Dorsolateral prefrontal cortex (tissue), 118 donors: Measurements from ENCODE around the gene TAS2R43. TPM values are rescaled to one million over a fixed set of nuclear protein-coding genes. Genes with fewer than 3 reads are reported as not detected.

Source experiments
- total RNA-seq, 120 experiments: library from RNA; stranded (reverse); gene quantifications; one replicate each; pipeline versions ENCODE4 v1.2.3 to v1.2.4, GENCODE V29; 2022

Gene TAS2R43
- total RNA-seq, 120 experiments from 2014 or later: 0.53 to 6.1 (median 2.2) TPM; not detected in 23

Other genes with a start within 250 kb of the TAS2R43 start
- gene PRR4, start 242.8 kb downstream of the TAS2R43 start, total RNA-seq: 10 to 100 TPM in 108 of 120 experiments, 1 to 10 TPM in 12; 6.8 to 30.6 (median 14.5) TPM
- 10 to 100 TPM; 20.3 to 65.2 (median 42.4) TPM for gene PRH1, start 208.1 kb downstream of the TAS2R43 start, total RNA-seq
- gene TAS2R13, start 182.8 kb downstream of the TAS2R43 start, total RNA-seq: 10 to 100 TPM in 1 of 120 experiments, 1 to 10 TPM in 119; 2.8 to 10.0 (median 6.1) TPM
- gene PRH2, start 163.1 kb downstream of the TAS2R43 start, total RNA-seq: 1 to 10 TPM in 9 of 120 experiments, under 1 TPM in 3, not detected in 108; 0.72 to 2.4 (median 1.2) TPM
- gene TAS2R14, start 153.1 kb downstream of the TAS2R43 start, total RNA-seq: 10 to 100 TPM in 12 of 120 experiments, 1 to 10 TPM in 108; 4.2 to 12.7 (median 7.6) TPM
- gene TAS2R50, start 105.4 kb downstream of the TAS2R43 start, total RNA-seq: 1 to 10 TPM; 1.8 to 8.5 (median 4.8) TPM
- 10 to 100 TPM in 1 of 120 experiments, 1 to 10 TPM in 119; 2.4 to 11.1 (median 5.8) TPM for gene TAS2R20, start 94.0 kb downstream of the TAS2R43 start, total RNA-seq
- gene TAS2R19, start 69.7 kb downstream of the TAS2R43 start, total RNA-seq: 10 to 100 TPM in 43 of 120 experiments, 1 to 10 TPM in 77; 3.9 to 16.8 (median 9.2) TPM
- gene TAS2R31, start 60.9 kb downstream of the TAS2R43 start, total RNA-seq: 10 to 100 TPM in 29 of 120 experiments, 1 to 10 TPM in 91; 4.2 to 14.9 (median 8.3) TPM
- 1 to 10 TPM in 117 of 120 experiments, under 1 TPM in 3; 0.58 to 5.9 (median 2.9) TPM for gene TAS2R46, start 30.0 kb downstream of the TAS2R43 start, total RNA-seq
- gene TAS2R30, start 42.3 kb upstream of the TAS2R43 start, total RNA-seq: 10 to 100 TPM in 3 of 120 experiments, 1 to 10 TPM in 117; 3.2 to 12.0 (median 6.4) TPM
- 10 to 100 TPM; 10.0 to 17.4 (median 13.3) TPM for gene SMIM10L1, start 78.9 kb upstream of the TAS2R43 start, total RNA-seq
- gene TAS2R42, start 94.6 kb upstream of the TAS2R43 start, total RNA-seq: not detected
- not detected for gene PRB3, start 177.4 kb upstream of the TAS2R43 start, total RNA-seq
- gene PRB4, start 218.1 kb upstream of the TAS2R43 start, total RNA-seq: not detected